Hematopoietic multipotent progenitor cell (in vitro differentiated cells): ENCODE measurements around the gene C4BPA. TPM values are rescaled to one million over a fixed set of nuclear protein-coding genes. Genes with fewer than 3 reads are reported as not detected.

Experiments
- DNase-seq, 3 donors: peaks; one replicate each; pipeline ENCODE4 v3.0.0-alpha.2; 2011 to 2015; ENCODE audit warnings: low read depth in 2 of 3, low spot score in 2 of 3
- total RNA-seq: library from RNA; depleted of rRNA; stranded (reverse); fragments of >200 nt; gene quantifications from one replicate; pipeline ENCODE4 v1.2.3, GENCODE V29; 2012

C4BPA gene
- not detected for total RNA-seq

DNA sequence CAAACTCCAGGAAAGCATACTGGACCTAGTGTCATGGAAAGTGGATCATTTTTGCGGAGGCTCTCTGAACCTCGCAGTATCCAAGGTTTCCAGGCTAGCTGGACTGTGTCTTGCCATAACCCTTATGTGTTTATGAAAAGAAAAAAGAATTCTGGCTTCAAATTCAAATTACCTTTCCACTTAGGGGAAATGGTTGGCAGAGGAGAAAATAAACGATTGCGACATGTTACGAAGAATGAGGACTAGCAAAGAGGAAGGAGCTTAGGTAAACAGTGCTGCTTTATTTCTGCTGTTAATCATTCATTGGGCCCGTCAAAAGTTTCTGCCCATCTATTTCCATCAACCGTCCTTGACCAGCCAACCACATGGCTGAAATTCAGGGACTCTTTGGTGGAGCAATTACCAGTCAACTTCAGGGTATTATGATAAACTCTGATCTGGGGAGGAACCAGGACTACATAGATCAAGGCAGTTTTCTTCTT is at the start of gene C4BPA:
TSS of gene C4BPA (plus strand) at position 342 of the 482 bp plus-strand sequence. CDS start 8,793 bp downstream, outside the sequence.
- no peak for DNase-seq

DNA sequence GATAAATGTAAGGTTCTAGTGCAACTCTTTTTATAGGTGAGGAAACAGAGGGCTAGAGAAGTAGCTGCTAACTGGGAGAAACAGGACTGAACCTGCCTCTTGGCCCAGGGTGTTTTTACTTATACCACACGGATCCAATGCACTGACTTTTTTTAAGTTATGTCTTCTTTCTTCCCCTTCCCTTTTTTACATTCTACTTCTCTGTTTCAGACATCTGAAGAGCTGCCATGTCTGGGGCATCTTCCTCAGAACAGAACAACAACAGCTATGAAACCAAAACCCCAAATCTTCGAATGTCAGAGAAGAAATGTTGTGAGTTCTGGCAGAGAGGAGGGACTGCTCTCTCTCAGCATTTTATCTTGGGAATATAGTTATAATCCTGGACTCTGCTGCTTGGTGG is 49.5 kb upstream of the C4BPA start:
- peak in 1 of 3 donors; percentile 45 for DNase-seq

DNA sequence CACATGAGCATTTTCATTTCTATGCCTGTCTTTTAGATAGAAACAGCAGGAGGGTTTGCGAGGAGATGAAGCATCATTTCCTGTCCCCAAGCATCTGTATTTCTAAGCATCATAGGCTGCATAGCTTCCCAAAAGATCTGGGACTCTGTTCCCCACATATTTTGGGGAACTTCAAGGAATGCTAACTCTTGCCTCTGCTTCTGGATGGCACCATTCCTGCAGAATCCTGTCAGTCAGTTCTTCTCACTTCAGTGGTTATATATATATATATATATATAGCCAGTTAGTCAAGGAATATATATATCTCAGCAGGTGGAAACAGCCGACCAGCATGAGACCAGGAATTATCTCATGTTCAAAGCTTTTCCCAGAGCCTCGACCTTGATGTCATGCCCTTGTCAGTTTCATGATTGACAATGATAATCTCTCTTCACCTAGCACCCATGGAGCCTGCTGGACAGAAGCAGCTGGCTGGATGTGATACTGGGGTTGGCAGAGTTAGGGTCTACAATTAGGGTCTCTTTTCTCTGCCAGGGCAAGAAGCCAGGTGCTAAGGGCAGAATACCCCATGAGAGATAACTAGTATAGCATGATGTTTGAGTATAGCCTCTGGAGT is 48.5 kb upstream of the C4BPA start:
- no peak for DNase-seq

DNA sequence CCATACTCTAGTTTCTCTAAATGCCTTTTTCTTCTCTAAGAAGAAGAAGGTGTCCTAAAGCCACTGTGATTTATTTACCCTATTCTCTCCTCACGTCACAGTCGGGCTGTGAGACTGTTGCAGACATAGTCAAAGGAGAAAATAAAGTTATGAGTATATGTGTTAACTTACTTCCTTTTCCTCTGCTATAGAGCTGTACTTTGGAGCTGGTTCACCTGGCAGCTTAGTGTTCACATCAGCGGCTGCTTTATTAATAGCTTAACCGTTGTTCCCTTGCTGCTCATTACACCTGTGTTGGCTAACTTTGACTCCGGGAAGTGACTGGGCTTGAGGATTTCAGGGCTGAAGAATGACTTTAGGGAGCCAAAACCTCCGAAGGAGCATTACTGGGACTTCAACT is 47.4 kb upstream of the C4BPA start:
- no peak for DNase-seq

DNA sequence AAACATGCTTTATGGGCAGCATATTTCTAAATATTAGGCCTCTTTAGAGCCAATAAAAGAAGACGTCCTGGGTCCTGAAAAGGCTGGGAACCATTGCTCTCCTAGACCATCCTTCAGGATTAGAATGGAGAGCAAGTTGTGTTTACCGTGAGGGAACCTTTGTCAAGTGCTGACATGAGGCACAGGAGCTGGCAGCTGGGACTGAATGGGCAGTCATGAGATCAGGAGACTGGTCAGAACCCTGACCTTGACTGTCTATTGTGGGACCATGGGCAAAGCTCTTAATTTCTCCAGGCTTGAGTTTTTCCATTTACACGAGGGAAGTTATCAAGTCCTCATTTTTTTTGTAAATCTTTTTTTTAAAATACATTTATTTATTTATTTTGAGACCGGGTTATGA is 45.8 kb upstream of the C4BPA start:
- no peak for DNase-seq

DNA sequence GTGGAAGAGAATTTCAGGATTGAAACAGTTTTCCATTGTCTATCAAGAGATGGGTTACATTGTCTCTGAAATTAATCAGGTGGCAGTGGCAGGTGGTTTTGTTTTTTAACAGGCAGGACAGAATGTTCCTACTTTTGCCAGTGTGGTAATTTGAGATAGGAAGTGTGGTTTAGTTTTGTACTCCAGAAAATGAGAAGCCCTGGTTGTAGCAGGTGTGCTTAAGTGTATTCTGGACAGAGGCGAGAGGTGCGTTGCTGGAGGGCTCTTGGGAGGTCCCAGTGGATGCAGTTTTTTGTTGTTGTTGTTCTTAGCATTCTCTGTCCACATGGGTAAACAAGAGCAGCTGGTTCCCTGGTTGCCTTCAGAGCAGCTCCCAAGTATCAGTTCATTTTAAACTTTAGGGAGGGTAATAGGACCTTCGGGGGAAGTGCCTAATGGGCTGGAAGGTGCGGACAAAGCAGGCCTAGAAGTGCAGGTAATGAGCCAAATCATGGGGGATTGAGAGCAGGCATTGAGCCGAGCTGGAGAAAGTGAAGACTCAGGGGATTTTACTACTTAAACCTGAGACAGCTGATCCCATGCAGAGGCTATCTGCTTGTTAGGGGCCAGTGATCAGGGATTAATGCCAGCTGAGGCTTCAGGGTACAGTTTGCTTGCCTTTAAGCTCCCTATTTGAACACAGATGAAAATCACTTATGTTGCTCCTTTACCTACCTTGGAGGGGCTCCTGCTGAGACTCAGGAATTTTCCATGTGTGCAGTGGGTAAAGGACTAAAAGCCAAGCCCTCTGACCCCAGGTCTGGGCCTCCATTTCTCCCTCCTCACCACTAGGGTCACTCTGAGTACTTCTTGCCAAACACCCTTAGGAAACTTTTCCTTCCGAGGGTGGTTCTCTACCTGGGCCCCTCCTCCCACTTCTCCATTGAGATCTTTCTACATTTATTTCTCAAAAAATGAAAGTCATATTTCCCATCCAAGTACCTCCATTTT is 44.9 kb upstream of the C4BPA start:
- peak in 1 of 3 donors; percentile 24 for DNase-seq

DNA sequence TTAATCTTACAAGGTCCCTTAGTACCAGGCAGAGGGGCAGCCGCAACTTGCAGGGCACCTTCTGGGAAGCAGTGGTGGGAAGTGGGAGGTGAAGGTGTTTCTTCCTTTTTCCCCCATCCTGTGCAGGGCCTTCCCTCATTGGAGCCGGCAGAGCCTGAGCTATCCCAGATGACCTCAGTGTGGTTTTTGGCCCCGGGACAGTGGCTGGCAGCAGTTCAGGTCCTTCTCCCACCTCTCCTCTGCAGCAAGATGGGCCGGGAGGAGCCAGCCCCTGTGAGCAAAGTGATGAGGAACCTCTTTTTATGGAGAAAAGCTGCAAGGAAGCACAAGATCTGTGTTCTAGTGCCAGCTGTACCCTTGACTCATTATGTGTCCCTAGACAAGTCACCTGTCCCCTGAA is 44.2 kb upstream of the C4BPA start:
- no peak for DNase-seq

DNA sequence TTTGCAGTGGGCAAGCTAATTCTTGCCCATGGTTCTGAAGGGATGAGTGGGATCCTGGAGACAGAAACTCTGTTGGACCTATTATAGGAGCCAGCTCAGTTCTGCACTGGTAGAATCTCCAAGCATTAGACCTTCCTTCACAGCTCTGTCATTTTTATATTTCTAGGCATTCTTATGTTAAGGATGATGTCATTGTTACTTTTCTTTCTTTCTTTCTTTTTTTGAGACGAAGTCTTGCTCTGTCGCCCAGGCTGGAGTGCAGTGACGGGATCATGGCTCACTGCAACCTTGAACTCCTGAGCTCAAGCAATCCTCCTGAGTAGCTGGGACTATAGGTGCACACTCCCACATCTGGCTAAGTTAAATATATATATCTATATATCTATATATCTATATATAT is 43.4 kb upstream of the C4BPA start:
- no peak for DNase-seq

DNA sequence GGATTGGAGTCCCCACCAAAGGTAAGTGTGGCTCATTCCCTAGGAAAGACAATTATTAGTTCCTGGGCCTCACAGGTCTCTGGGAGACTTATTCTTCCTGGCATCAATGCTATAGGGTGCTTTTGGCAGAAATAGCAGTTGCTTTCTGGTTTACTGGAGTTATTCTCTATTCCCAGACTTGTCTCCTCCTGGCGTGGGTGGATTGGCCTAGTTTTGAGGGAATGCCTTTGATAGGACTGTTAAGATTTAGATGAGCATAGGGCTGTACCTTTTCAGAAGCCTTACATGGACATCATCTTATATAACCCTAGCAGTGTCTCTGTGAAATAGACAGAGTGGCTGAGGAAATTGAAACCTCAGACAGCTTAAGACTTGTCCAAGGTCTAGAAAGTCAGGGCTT is 42.0 kb upstream of the C4BPA start:
- no peak for DNase-seq

DNA sequence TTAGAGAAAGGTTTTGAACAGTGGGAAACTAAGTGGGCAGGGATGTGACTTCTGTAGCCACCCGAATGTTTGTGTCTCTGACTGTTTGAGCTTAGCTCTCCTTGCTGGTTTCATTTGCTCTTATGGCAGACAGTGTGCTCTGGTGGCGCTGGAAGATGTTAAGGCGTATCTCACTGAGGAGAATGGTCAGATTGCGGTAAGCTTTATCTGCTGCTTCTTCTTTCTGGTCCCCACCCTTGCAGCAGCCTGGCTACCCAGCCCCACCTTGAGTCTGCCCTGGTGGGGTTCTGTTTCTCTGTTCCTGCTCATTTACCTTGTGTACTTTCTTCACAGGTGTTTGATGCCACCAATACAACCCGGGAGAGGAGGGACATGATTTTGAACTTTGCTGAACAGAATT is 41.0 kb upstream of the C4BPA start:
- no peak for DNase-seq

DNA sequence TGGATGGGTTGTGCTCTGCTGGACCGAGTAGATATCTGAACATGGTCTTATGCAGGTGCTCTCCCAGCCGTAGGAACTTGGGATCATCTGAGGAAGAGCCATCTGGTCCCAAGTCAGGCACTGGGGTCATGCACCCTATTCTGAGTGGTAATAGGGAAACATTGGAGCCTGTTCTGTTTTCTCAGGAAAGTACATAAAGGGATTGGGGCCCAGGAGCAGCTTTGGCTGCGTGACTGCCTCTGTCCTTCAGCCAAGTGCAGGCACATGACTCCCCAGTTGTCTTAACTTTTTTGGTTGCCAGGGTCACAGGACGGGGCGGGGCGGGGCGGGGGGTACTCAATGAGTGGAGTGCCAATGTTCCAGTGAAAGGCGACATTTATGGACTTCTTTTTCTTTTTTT is 39.5 kb upstream of the C4BPA start:
- DNase-seq, result no peak

DNA sequence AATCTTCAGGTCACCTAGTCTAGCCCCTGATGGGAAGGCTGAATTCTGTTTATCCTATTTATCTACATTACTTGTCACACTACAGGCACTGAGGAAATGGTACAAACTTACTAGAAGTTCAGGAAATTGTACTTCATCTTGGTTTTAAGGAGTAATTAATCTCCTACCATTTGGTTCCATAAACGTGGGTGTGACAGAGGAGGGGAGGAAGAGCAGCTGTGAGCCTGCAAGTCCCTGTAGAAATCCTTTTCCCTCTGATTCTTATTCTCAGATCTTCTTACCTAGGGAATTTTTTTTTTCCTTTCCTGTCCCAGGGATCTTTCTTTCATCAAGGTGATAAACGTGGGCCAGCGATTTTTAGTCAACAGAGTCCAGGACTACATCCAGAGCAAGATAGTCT is 36.8 kb upstream of the C4BPA start:
- no peak for DNase-seq

DNA sequence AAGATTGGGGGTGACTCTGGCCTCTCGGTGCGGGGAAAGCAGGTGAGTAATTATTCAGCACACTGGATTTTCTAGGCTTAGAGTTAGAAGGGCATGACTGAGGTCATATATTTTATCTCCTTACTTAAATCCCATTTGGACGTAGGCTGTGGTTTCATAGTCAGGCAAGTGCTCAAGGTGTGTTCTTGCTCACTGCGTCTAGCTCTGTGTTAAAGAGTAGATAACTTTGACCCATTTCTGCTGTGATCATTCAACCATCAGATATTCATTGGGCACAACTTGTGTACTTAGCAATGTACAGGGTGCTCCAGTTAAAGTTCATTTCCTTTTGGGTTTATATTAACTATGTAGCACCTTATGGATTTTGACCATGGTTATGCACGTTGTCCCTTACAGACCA is 36.4 kb upstream of the C4BPA start:
- DNase-seq, result no peak

DNA sequence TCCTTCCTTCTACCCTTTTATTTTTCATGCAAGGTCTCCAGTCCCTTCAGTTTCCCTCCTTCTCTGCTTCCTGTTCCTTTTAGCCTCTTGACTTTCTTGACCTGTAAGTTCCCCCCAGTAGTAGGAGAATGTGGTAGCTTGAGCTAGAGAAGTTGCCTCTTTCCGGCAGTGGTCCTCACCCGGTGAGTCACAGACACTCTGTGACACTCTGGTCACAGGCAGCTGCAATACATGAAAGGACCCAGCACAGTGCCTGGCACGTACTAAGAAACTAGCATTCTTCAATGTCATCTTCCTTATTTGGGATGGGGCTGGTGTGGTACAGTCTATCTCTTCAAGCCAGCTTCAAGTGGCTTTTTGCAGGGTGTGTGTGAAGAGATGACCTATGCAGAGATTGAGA is 35.0 kb upstream of the C4BPA start:
- no peak for DNase-seq

DNA sequence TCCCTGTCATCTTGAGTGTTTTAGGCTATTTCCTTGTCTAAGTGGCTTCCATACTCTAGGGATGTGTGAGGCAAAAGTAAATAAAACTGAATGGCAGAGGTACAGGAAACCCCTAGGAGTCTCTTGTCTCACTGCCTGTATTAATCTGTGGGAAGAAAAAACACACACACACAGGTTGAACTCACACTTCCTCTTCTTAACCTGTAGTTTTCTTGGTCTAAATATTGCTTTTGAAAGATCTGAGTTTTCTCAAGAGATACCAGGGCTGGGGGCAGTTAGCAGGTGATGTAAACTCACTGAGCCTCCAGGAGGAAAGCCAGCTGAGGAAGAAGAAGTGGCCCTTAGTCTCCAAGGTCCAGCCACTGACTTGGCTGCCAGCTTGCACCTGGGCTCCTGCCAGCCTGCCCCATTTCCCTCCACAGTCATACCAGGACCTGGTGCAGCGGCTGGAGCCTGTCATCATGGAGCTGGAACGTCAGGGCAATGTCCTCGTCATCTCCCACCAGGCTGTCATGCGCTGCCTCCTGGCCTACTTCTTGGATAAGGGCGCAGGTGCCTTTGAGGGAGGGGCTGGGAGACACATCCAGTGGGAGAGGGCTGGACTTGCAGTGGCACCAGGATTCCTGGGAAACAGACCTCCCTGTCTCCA is 34.1 kb upstream of the C4BPA start:
- DNase-seq, result peak in 1 of 3 donors; percentile 31

DNA sequence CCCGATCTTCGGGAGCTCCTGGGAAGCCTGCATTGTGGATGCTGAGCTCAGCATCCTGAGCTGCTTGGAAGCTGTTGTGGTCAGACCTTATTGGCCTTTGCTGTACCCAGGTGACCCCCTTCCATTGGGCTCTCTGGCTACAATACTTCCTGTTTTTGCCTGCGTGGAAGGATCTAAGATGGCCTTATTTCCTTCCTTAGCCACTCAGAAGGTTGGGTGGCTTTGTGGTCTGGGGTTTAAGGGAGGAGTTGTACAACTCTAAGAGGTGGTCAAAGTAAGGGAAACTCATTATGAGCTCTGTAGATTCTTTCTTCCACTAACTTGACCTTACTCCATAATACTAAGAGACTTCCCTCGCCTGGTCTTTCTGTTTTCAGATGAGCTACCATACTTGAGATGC is 33.2 kb upstream of the C4BPA start:
- DNase-seq, result peak in 1 of 3 donors; percentile 75

DNA sequence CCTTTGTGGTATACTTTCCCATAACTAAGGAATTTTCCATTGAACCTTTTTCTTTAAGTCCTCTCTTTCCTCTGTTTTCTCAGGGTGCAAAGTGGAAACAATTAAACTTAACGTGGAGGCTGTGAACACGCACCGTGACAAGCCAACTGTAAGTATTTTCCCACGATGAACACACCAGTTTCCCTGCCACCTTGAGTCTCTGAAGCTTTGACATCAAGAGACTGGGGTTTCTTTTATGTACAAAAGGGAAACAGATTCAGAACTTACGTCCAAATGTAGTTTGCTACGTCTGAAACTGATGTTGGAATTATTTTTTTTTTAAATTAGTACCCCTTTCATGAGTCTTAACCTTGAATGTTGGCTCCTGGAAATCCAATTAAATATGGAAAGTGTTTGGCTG is 32.6 kb upstream of the C4BPA start:
- no peak for DNase-seq

DNA sequence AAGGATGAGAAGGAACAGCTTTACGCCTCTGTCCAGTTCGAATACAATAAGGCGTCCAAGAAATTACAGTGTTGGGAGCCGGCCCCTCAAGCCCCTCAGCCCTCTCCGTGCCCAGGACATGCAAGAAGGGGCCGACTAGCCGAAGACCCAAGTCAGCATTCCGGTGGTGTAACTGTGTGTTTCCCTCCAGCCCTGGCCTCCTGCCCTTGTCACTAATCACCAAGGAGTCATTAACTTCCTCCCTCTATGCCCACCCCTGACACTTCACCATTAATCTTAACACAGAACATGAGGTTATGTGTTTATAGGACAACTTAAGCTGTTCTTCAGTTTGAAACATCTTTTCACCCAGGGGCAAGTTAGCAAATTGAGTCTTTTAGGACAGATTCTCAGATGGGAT is 31.8 kb upstream of the C4BPA start:
- peak in 1 of 3 donors; percentile 71 for DNase-seq

DNA sequence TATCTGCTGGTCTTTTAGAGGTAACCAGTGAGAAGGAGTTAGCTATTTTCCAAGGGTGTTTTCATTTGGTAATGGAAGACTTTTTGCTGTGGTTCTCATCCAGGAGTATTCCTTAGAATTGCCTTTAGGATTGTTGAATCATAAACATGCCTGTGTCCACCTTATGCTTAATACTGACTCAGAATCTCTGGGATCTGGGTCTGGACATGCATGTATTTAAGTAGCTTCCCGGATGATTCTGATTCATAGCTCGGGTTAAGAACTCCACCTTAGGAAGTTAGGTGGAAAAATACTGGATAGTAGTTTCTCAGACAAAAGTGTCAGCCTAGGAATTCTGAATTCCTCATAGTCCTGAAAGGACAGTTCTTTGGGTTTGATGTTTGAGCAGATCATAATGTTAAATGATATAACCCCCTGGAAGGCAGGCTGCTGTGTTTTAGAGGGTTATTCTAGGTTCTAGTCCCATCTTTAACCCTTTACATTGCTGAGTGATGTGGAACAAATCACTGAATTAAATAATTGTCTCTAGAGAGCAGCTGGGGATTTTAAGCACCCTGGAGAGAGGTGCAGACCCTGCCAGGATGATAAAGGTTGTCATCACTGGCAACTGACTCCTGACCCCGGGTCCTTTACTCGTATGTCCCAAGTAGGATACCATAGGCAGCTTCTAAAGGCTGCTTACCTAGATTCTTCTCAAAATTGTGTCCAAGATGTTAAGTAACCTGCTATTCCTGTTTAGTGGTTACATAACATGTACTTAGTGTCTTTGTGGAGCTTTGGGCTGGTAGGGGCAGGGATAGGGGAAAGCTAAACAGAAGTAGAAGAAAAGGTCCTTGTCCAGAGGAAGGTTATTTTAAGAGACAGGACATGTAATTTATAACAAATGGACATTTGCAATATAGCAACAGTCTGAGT is 29.9 kb upstream of the C4BPA start:
- no peak for DNase-seq

DNA sequence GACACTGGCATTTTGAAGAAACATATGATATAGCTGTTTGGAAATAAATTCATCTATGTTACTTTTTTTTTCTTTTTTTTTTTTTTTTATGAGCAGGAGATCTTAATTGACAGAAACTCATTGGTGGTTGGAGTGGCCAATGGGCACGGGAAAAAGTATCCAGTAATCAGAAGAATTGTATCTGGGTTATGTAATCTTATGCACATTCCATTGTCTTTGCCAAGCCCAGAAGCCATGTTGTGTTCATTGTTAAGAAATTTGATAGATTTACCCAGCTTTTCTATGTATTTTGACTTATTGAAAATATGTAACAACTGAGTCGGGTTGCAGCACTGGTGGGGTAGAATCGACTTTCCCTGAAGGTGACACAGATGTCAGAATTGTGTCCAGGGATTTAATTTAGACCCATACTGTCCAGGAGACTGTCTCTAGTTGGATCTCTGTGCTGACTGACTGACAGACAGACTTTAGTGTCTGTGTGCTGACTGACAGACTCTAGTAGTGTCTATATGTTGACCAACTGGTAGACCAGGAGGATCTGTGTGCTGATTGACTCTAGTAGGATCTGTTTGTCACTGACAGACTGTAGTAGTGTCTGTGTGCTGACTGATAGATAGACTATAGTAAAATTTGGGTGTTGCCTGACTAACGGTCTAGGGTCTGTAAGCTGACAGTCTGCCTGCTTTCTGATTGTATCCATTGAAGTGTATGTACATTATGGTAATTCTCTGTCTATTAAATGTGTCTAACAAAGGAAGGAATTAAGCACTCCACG is 27.7 kb upstream of the C4BPA start:
- no peak for DNase-seq
